Trophoblast cell (in vitro differentiated cells and primary cell): ENCODE measurements around the gene RAD51B.
"Not testable (repeated sequence)": the region's sequence is repeated elsewhere in the genome, so short reads cannot be mapped to it uniquely, and the experiment has no call there.

Experiments
- DNase-seq, 2 donors: peaks; one replicate each; pipeline ENCODE4 v3.0.0-alpha.2; 2016
- H2AFZ ChIP-seq: 2 replicates; pipeline ENCODE4 v1.6.1; 2013; ENCODE audit warnings: low read length, moderate library complexity, mild to moderate bottlenecking; ENCODE audit not compliant: insufficient read depth, poor library complexity
- H2AK5ac ChIP-seq: 2 replicates; pipeline ENCODE4 v1.6.1; 2013; ENCODE audit warnings: mild to moderate bottlenecking, low read length
- H2BK120ac ChIP-seq: 2 replicates; pipeline ENCODE4 v1.6.1; 2013; ENCODE audit warnings: low read length, mild to moderate bottlenecking, moderate library complexity; ENCODE audit not compliant: insufficient read depth, poor library complexity
- H2BK12ac ChIP-seq: 2 replicates; pipeline ENCODE4 v1.6.1; 2013; ENCODE audit warnings: mild to moderate bottlenecking, low read length, moderate library complexity
- H2BK5ac ChIP-seq: 2 replicates; pipeline ENCODE4 v1.6.1; 2013; ENCODE audit warnings: low read length, low read depth, moderate library complexity, mild to moderate bottlenecking; ENCODE audit not compliant: poor library complexity
- H3K14ac ChIP-seq: 2 replicates; pipeline ENCODE4 v1.6.1; 2013; ENCODE audit warnings: mild to moderate bottlenecking, low read length
- H3K18ac ChIP-seq: 2 replicates; pipeline ENCODE4 v1.6.1; 2013; ENCODE audit warnings: mild to moderate bottlenecking, low read length
- H3K23ac ChIP-seq: 2 replicates; pipeline ENCODE4 v1.6.1; 2013; ENCODE audit warnings: low read length
- H3K27ac ChIP-seq: 2 replicates; pipeline ENCODE4 v1.5.1; 2013; ENCODE audit warnings: low read depth, mild to moderate bottlenecking, inconsistent platforms, low read length, moderate library complexity
- H3K27me3 ChIP-seq: 2 replicates; pipeline ENCODE4 v1.6.1; 2013; ENCODE audit warnings: inconsistent platforms, mild to moderate bottlenecking, low read length, moderate library complexity; ENCODE audit not compliant: insufficient read depth
- H3K36me3 ChIP-seq, 2 experiments: 1 replicate in 1 of 2; 2 replicates in 1 of 2; pipeline ENCODE4 v1.6.1; 2013; ENCODE audit warnings: low read length in 2 of 2, mild to moderate bottlenecking in 2 of 2, moderate library complexity in 1 of 2; ENCODE audit not compliant: insufficient read depth in 2 of 2, control insufficient read depth in 1 of 2
- H3K4ac ChIP-seq: 2 replicates; pipeline ENCODE4 v1.6.1; 2013; ENCODE audit warnings: low read depth, mild to moderate bottlenecking, low read length, moderate library complexity
- H3K4me1 ChIP-seq, 2 experiments: 1 replicate in 1 of 2; 2 replicates in 1 of 2; pipeline ENCODE4 v1.6.1; 2013; ENCODE audit warnings: low read length in 2 of 2, mild to moderate bottlenecking in 2 of 2, moderate library complexity in 1 of 2; ENCODE audit not compliant: insufficient read depth in 2 of 2, control insufficient read depth in 1 of 2
- H3K4me2 ChIP-seq: 2 replicates; pipeline ENCODE4 v1.6.1; 2013; ENCODE audit warnings: inconsistent platforms, mild to moderate bottlenecking, low read length, moderate library complexity
- H3K4me3 ChIP-seq: 2 replicates; pipeline ENCODE4 v1.5.1; 2013; ENCODE audit warnings: mild to moderate bottlenecking, low read depth, low read length, inconsistent platforms
- H3K79me1 ChIP-seq: one replicate; pipeline ENCODE4 v1.6.1; 2013; ENCODE audit warnings: low read length
- H3K79me2 ChIP-seq: 2 replicates; pipeline ENCODE4 v1.6.1; 2013; ENCODE audit warnings: low read length, mild to moderate bottlenecking; ENCODE audit not compliant: control insufficient read depth, insufficient read depth, poor library complexity
- H3K9ac ChIP-seq: 2 replicates; pipeline ENCODE4 v1.6.1; 2013; ENCODE audit warnings: mild to moderate bottlenecking, low read length
- H3K9me3 ChIP-seq: 2 replicates; pipeline ENCODE4 v1.6.1; 2013; ENCODE audit warnings: low read depth, mild to moderate bottlenecking, control low read depth, inconsistent platforms, low read length; ENCODE audit not compliant: insufficient read depth
- H4K12ac ChIP-seq: 2 replicates; pipeline ENCODE4 v1.6.1; 2013; ENCODE audit warnings: low read depth, mild to moderate bottlenecking, low read length, moderate library complexity
- H4K8ac ChIP-seq: 2 replicates; pipeline ENCODE4 v1.6.1; 2013; ENCODE audit warnings: low read depth, mild to moderate bottlenecking, low read length, moderate library complexity
- H4K91ac ChIP-seq: one replicate; pipeline ENCODE4 v1.6.1; 2013; ENCODE audit warnings: low read depth, mild to moderate bottlenecking, low read length, moderate library complexity
- WGBS: extraction: QIAGEN DNeasy Blood & Tissue Kit; methylation state at CpG from one replicate; pipeline ENCODE4 v1.1.7; 2013; ENCODE audit warnings: missing lambda C conversion rate; ENCODE audit not compliant: insufficient read length, insufficient coverage; ENCODE audit errors: extremely low coverage; 5-methylcytosine and 5-hydroxymethylcytosine counted together

RAD51B gene

GRCh38 chr14:67815573-67816225 is 3.9 kb upstream of the RAD51B start:
- Histone ChIP-seq H3K18ac (no peak overlapping the region), H3K9me3 (no peaks in the 10 kb centered on the region)

GRCh38 chr14:67816326-67817002 is 3.1 kb upstream of the RAD51B start, which contains the start of gene ZFYVE26:
Gene ZFYVE26, minus strand, starts transcription at chr14:67816590. Its CDS starts 627 bp downstream, at chr14:67815963.
- Histone ChIP-seq H2BK12ac (peak within 1 kb of the TSS; percentile 49), H2BK5ac (peak within 1 kb of the TSS; percentile 68), H2BK120ac (peak within 1 kb of the TSS; percentile 95), H4K91ac (peak within 1 kb of the TSS; percentile 96), H2AK5ac (peak within 1 kb of the TSS; percentile 72), H3K27ac (peak within 1 kb of the TSS; percentile 31), H3K23ac (no peak within 1 kb of the TSS), H3K79me1 (peaks cover 7% of the 10 kb centered on the region), H3K4me2 (peak within 1 kb of the TSS; percentile 95), H3K18ac (peak within 1 kb of the TSS; percentile 98), H4K12ac (peak within 1 kb of the TSS; percentile 98), H3K14ac (peak within 1 kb of the TSS; percentile 98), H3K4me3 (peak within 1 kb of the TSS; percentile 91), H2AFZ (peak within 1 kb of the TSS; percentile 99), H3K9ac (peak within 1 kb of the TSS; percentile 82), H3K9me3 (no peaks in the 10 kb centered on the region), H3K79me2 (peaks cover 7% of the 10 kb centered on the region), H3K4me1 (peaks cover 3 to 6% of the 10 kb centered on the region in 2 experiments), H3K27me3 (no peaks in the 10 kb centered on the region), H4K8ac (peak within 1 kb of the TSS; percentile 98), H3K36me3 (no peaks in the 10 kb centered on the region), H3K4ac (peak within 1 kb of the TSS; percentile 58)
- peak; percentile 93 to 97 for DNase-seq
- no CpG with 5 or more reads among the region's 26 CpGs for WGBS

More at GRCh38 chr14:67815573-67816225, 3.9 kb upstream of the RAD51B start:
- no peak overlapping the region for H3K23ac ChIP-seq
- H3K79me2 ChIP-seq, result peaks cover 7% of the 10 kb centered on the region
- peaks cover 3 to 6% of the 10 kb centered on the region in 2 experiments for H3K4me1 ChIP-seq
- H3K14ac ChIP-seq, result no peak overlapping the region
- no peak overlapping the region for H2AK5ac ChIP-seq
- DNase-seq, result peak in 1 of 2 donors; percentile 20
- no peak overlapping the region for H2BK12ac ChIP-seq
- no peak overlapping the region for H3K27ac ChIP-seq
- H3K4me3 ChIP-seq, result peak overlapping the region; percentile 67
- peak overlapping the region; percentile 95 for H3K4me2 ChIP-seq
- H3K27me3 ChIP-seq, result no peaks in the 10 kb centered on the region
- H4K91ac ChIP-seq, result no peak overlapping the region
- peaks cover 7% of the 10 kb centered on the region for H3K79me1 ChIP-seq
- no peak overlapping the region for H4K12ac ChIP-seq
- H2BK120ac ChIP-seq, result no peak overlapping the region
- H2AFZ ChIP-seq, result no peak overlapping the region
- H3K36me3 ChIP-seq, result peaks cover 0 to 2% of the 10 kb centered on the region in 2 experiments
- H2BK5ac ChIP-seq, result no peak overlapping the region
- no CpG with 5 or more reads among the region's 14 CpGs for WGBS
- peak overlapping the region; percentile 66 for H4K8ac ChIP-seq
- H3K4ac ChIP-seq, result peak overlapping the region; percentile 37
- H3K9ac ChIP-seq, result peak overlapping the region; percentile 21

GRCh38 chr14:67817750-67818438 is 1.7 kb upstream of the RAD51B start:
- Histone ChIP-seq H3K27me3 (no peaks in the 10 kb centered on the region), H4K12ac (no peak overlapping the region), H2AFZ (no peak overlapping the region), H2BK120ac (no peak overlapping the region), H2BK12ac (no peak overlapping the region), H2BK5ac (no peak overlapping the region), H3K27ac (no peak overlapping the region), H3K4me2 (no peak overlapping the region), H3K79me1 (peaks cover 7% of the 10 kb centered on the region), H3K18ac (no peak overlapping the region), H3K36me3 (no peaks in the 10 kb centered on the region), H3K9me3 (no peaks in the 10 kb centered on the region), H3K9ac (no peak overlapping the region), H3K79me2 (peaks cover 7% of the 10 kb centered on the region), H3K23ac (no peak overlapping the region), H4K8ac (no peak overlapping the region), H3K14ac (no peak overlapping the region), H3K4me3 (no peak overlapping the region), H3K4me1 (peaks cover 3 to 6% of the 10 kb centered on the region in 2 experiments), H2AK5ac (no peak overlapping the region), H4K91ac (no peak overlapping the region), H3K4ac (no peak overlapping the region)
- WGBS, result no CpG with 5 or more reads among the region's 14 CpGs
- peak in 1 of 2 donors; percentile 57 for DNase-seq

- Histone ChIP-seq H4K8ac (peak overlapping the region; percentile 73), H4K12ac (peak overlapping the region; percentile 70)
- H3K4ac ChIP-seq, H3K4me1 ChIP-seq, H2AFZ ChIP-seq, H3K4me2 ChIP-seq, H3K27me3 ChIP-seq, H3K9ac ChIP-seq, H2BK120ac ChIP-seq, H2BK12ac ChIP-seq, H2BK5ac ChIP-seq, H3K18ac ChIP-seq, H2AK5ac ChIP-seq, H3K36me3 ChIP-seq, H3K27ac ChIP-seq, H3K4me3 ChIP-seq, H3K9me3 ChIP-seq, H3K23ac ChIP-seq, DNase-seq, H3K79me2 ChIP-seq, H4K91ac ChIP-seq, H3K14ac ChIP-seq, H3K79me1 ChIP-seq: not testable (repeated sequence)
- WGBS, result no CpG with 5 or more reads among the region's 6 CpGs
Observed at GRCh38 chr14:67818476-67818875, 1.1 kb upstream of the RAD51B start.
